Spleen (tissue), 7 donors: Measurements from ENCODE around the gene BATF2.

Experiments
- POLR2A ChIP-seq, 3 donors: fragments of 450-650 bp; IDR thresholded peaks; one replicate each; pipeline ENCODE4 v1.5.1; 2017; ENCODE audit warnings: antibody characterized with exemption in 3 of 3, mild to moderate bottlenecking in 1 of 3
- POLR2AphosphoS5 ChIP-seq, 3 donors: sonication (generic); formaldehyde crosslinking; IDR thresholded peaks; one replicate each; pipeline ENCODE4 v1.5.1; 2017; ENCODE audit warnings: antibody characterized with exemption in 3 of 3
- TF ChIP-seq, protein P1 (sequence below), 11 experiments: fragments of 200-600 bp in 7 of 11; fragments of 450-650 bp in 4 of 11; sonication (generic) in 4 of 11; IDR thresholded peaks in 8 of 11; conservative IDR thresholded peaks in 3 of 11; 1 replicate in 7 of 11; 2 replicates in 4 of 11; pipeline versions ENCODE4 v1.4.0 to v1.8.0; 2016 to 2021; ENCODE audit warnings: antibody characterized with exemption in 11 of 11, inconsistent platforms in 4 of 11, mild to moderate bottlenecking in 1 of 11
- donor health status: DM: no; HTN: no; CAD: no; lungs with moderate emphysema.
- donor health status: DM: no; HTN: no; CAD: no.
- donor health status: DM: no; HTN: no; CAD: no.

DNA sequence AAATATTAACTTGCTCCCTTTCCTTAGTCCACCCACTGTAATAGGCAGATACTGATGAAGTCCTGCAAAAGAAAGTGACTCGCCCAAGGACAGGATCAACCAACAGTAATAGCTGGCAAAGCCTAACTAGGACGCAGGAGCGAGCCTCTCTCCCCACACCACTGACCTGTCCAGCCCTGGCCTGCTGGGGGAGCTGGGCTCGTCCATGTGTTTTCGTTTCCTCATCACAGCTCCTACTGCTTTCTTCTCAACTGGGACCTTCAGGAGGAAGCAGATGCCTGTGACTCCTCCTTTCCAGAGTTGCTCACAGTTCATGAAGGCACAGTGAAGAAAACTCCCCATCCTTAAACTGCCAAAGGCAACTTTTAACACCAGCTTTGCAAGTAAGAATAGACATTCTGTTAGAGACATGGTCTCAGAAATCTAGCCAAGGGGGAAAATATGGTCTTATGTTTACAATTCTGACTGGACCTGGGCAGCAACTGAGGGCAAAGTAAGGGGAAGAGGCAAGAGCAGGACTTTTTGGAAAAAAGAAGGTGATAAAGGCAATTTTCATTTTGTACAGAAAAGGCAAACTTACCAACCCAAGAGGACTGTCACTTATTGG lies 49.5 kb downstream of the BATF2 start:
- TF ChIP-seq POLR2A (IDR thresholded peaks at IDR 0.05) (no peak), POLR2AphosphoS5 (IDR thresholded peaks at IDR 0.05) (no peak)
- TF ChIP-seq, protein P1, sequence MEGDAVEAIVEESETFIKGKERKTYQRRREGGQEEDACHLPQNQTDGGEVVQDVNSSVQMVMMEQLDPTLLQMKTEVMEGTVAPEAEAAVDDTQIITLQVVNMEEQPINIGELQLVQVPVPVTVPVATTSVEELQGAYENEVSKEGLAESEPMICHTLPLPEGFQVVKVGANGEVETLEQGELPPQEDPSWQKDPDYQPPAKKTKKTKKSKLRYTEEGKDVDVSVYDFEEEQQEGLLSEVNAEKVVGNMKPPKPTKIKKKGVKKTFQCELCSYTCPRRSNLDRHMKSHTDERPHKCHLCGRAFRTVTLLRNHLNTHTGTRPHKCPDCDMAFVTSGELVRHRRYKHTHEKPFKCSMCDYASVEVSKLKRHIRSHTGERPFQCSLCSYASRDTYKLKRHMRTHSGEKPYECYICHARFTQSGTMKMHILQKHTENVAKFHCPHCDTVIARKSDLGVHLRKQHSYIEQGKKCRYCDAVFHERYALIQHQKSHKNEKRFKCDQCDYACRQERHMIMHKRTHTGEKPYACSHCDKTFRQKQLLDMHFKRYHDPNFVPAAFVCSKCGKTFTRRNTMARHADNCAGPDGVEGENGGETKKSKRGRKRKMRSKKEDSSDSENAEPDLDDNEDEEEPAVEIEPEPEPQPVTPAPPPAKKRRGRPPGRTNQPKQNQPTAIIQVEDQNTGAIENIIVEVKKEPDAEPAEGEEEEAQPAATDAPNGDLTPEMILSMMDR (IDR thresholded peaks at IDR 0.05 in 8 of 11, conservative IDR thresholded peaks at IDR 0.05 in 3 of 11), result no peak
